K562 (cell line): ENCODE results near the gene ALOXE3. TPM values are rescaled to one million over a fixed set of nuclear protein-coding genes. Genes with fewer than 3 reads are reported as not detected.

Experiments
- ATF4 ChIP-seq: fragments of 450-650 bp; formaldehyde crosslinking; IDR thresholded peaks from 2 replicates; pipeline ENCODE4 v1.4.0; 2022; ENCODE audit warnings: mild to moderate bottlenecking, moderate library complexity
- CHD1 ChIP-seq: fragments of 200-600 bp; sonication (generic); IDR thresholded peaks from one replicate; pipeline ENCODE4 v1.6.1; 2012; ENCODE audit warnings: mild to moderate bottlenecking, moderate library complexity, low read length, inconsistent platforms
- EP400 ChIP-seq: fragments of 450-650 bp; IDR thresholded peaks from 2 replicates; pipeline ENCODE4 v1.6.1; 2017; ENCODE audit warnings: antibody characterized with exemption, mild to moderate bottlenecking, moderate library complexity
- KLF16 ChIP-seq: IDR thresholded peaks from 2 replicates; pipeline ENCODE4 v1.6.1; 2016; ENCODE audit warnings: antibody characterized with exemption
- LARP7 ChIP-seq: fragments of 450-650 bp; IDR thresholded peaks from 2 replicates; pipeline ENCODE4 v1.6.1; 2016
- MAFG ChIP-seq: fragments of 450-650 bp; conservative IDR thresholded peaks from 2 replicates; pipeline ENCODE4 v1.6.1; 2016; ENCODE audit warnings: missing genetic modification characterization, missing compliant biosample characterization
- NFE2 ChIP-seq: IDR thresholded peaks from 2 replicates; pipeline ENCODE4 v1.6.1; 2014; ENCODE audit warnings: antibody characterized with exemption, low read depth
- PKNOX1 ChIP-seq: fragments of 450-650 bp; IDR thresholded peaks from 2 replicates; pipeline ENCODE4 v1.6.1; 2016
- RBM15 ChIP-seq: fragments of 200-400 bp; formaldehyde crosslinking; IDR thresholded peaks from 2 replicates; pipeline ENCODE4 v1.6.1; 2018; ENCODE audit warnings: mild to moderate bottlenecking, low read length, moderate library complexity; ENCODE audit not compliant: insufficient read depth
- SNAPC5 ChIP-seq: fragments of 250-450 bp; sonication (Bioruptor Pico); IDR thresholded peaks from 2 replicates; pipeline ENCODE4 v1.8.0; 2021; ENCODE audit warnings: moderate library complexity, mild to moderate bottlenecking, inconsistent platforms
- TCF7L2 ChIP-seq: fragments of 150-350 bp; IDR thresholded peaks from 2 replicates; pipeline ENCODE4 v1.6.1; 2016; ENCODE audit warnings: low read depth, mild to moderate bottlenecking, low read length, moderate library complexity
- TFE3 ChIP-seq: fragments of 450-650 bp; formaldehyde crosslinking; IDR thresholded peaks from 2 replicates; pipeline ENCODE4 v1.4.0; 2020; ENCODE audit warnings: mild to moderate bottlenecking, mixed read lengths
- THRB ChIP-seq: fragments of 450-650 bp; formaldehyde crosslinking; conservative IDR thresholded peaks from 2 replicates; pipeline ENCODE4 v1.4.0; 2022; ENCODE audit warnings: mild to moderate bottlenecking, missing genetic modification characterization
- U2AF2 ChIP-seq: fragments of 200-400 bp; formaldehyde crosslinking; optimal IDR thresholded peaks from 2 replicates; pipeline ENCODE3; 2017; ENCODE audit warnings: low read depth, mild to moderate bottlenecking, low read length
- UBTF ChIP-seq, 2 experiments: IDR thresholded peaks; 2 replicates each; pipeline ENCODE4 v1.6.1; 2012; ENCODE audit warnings: improper control_type of control experiment in 2 of 2, low read depth in 2 of 2, low read length in 2 of 2, borderline replicate concordance in 1 of 2
- ZBTB49 ChIP-seq: sonication (generic); formaldehyde crosslinking; IDR thresholded peaks from 2 replicates; pipeline ENCODE4 v1.8.0; 2022; ENCODE audit warnings: missing genetic modification reagents, mild to moderate bottlenecking, borderline replicate concordance
- ZNF197 ChIP-seq: fragments of 200-800 bp; sonication (Bioruptor generic); IDR thresholded peaks from 2 replicates; pipeline ENCODE4 v1.6.1; 2016; ENCODE audit warnings: low read depth, missing genetic modification characterization, missing compliant biosample characterization
- polyA plus RNA-seq, 8 experiments: library from polyadenylated mRNA; depleted of rRNA in 4 of 8; stranded (reverse) in 5 of 8; unstranded in 3 of 8; fragments of >200 nt; fragmentation: Nextera tagmentation in 2 of 8; fragmentation: Illumina TruSeq in 1 of 8; extraction: Ambion mirVana in 2 of 8; extraction: Trizol in 1 of 8; gene quantifications; 2 replicates each; pipeline versions ENCODE4 v1.2.1 to v1.2.3, GENCODE V29; 2011 to 2014; ENCODE audit warnings: inconsistent platforms in 1 of 8, missing spikeins in 1 of 8
- total RNA-seq, 7 experiments: library from RNA; depleted of rRNA in 6 of 7; stranded (reverse); fragments of >200 nt in 6 of 7; fragmentation: Illumina TruSeq in 2 of 7; extraction: Trizol in 2 of 7; gene quantifications; 2 replicates each; pipeline versions ENCODE4 v1.2.1 to v1.2.3, GENCODE V29; 2011 to 2021; ENCODE audit warnings: low replicate concordance in 1 of 7

Gene ALOXE3
- total and polyA plus RNA-seq, 9 of the 15 experiments (the other 6 are each of a cell fraction or from before 2014, with no cell fraction given): 0.04 TPM; not detected in 8

- TF ChIP-seq UBTF (IDR thresholded peaks at IDR 0.05; ENCODE audit: borderline replicate concordance in 1 of 2, low read depth in 2 of 2, low read length in 2 of 2) (no peak), ZBTB49 (CRISPR knock-in tag) (no peak), THRB (CRISPR knock-in tag) (no peak), ATF4 (no peak), U2AF2 (no peak), MAFG (no peak), CHD1 (peak; percentile 22), NFE2 (no peak), TCF7L2 (no peak), KLF16 (no peak), ZNF197 (CRISPR knock-in tag) (no peak), TFE3 (CRISPR knock-in tag) (no peak), LARP7 (no peak), PKNOX1 (no peak), RBM15 (no peak), SNAPC5 (CRISPR knock-in tag) (no peak), EP400 (peak; percentile 66; the same call in 1 of the 2 replicates)
These were observed 2.4 kb upstream of the ALOXE3 start (continued) for GRCh38 chr17:8120520-8121406.
